Stimulated activated CD8-positive, alpha-beta memory T cell treated with anti-CD3 and anti-CD28 coated beads, Interleukin-2, amount 100 ng/mL, for 48 hours (primary cell): ENCODE data around the gene GUK1.
A peak's percentile ranks its signal among the peaks of the same experiment; 100 is the strongest.
"Not testable (repeated sequence)": the region's sequence is repeated elsewhere in the genome, so short reads cannot be mapped to it uniquely, and the experiment has no call there.

Experiments
- DNase-seq, 2 donors: peaks; one replicate each; pipeline ENCODE4 v3.0.0-alpha.2; 2020; ENCODE audit warnings: low read depth in 2 of 2

Gene GUK1

GRCh38 chr1:228104526-228105269, 35.4 kb upstream of the GUK1 start:
- DNase-seq: no peak

DNA sequence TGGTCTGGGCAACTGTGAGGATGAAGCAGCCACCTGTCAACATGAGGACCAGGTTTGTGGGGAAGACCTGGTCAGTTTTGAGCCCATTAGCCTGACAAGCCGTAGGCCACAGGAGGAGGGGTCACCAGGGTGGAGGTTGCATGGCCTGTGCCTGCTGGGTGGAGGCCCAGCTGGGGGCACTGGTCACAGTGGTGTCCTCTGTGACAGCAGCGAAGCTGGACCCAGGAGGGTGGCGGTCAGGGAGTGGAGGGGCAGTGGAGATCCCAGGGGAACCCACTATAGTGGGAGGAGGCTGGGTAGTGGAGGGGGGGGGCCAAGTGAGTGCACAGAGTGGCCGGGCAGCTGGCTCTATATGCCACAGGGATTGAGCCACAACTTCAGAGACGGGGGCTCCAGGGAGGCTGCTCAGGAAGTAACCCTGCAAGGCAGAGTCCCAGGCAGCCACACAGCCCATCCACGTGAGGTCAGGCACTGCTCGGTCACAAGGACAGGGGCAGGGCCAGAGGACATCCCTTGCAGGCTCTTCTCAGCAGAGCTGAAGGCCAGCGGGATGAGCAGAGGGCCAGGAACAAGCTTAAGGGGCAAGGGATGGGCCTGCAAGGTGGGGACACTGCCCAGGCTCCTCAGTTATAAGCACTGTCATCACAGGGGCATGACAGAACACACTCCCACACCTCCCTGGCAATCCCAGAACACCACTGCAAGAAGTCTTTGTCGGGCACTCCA, 34.6 kb upstream of the GUK1 start:
- DNase-seq: no peak

DNA sequence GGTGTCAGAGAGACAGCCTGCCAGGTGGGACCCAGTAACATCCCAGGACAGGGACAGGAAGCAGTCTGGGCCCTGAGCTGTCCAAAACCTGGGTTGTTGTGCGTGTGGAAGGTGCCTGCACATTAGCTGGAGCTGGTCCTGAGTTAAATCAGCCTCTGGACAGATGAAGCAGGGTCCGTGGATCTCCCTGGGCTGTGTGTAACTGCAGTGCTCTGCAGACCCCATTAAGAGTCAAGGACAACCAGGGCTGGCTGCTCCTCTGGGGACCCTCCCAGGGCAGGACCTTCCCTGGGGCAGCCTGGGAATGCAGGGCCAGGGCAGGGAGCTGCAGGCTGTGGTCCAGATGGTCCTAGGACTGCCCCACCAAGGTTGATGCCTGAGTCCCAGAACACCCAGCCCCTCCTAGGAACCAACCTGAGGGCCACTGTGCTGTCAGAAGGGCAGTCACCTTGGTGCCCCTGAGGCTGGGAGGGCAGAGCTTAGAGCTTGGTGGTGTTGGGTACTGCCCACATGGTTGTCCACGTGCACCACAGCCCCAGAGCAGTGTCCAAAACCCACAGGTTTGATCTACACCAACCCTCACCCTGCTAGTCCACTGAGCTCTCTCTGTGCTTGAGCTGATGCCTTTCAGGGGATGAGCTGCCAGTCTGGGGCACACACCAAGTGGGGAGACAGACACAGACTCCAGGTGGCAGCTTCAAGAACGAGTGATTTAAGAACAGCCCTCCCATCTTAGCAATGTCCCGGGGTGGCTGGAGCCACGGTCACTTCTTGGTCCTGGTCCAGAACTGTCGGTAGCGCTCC, 33.9 kb upstream of the GUK1 start:
- DNase-seq: no peak

- DNase-seq: no peak
Observed at GRCh38 chr1:228106800-228107054, 33.4 kb upstream of the GUK1 start.

DNA sequence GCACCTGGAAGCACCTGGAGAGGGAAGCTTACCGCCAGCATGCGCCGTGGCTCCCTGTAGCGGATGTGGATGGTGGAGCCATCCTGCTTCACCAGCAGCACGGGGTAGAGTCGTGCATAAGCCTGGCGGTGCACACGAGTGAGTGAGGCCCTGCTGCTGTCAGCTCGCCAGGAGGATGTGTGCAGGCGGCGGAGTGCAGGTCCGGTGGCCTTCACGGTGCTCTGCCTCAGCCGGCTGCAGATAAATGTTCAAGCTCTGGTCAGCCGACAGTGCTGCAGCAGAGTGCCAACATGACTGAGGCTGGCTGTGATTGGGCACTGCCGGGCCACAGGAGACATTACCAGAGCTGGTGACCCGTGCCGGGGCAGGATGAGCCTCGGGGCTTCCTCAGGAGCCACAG, 32.4 kb upstream of the GUK1 start:
- DNase-seq: no peak

GRCh38 chr1:228108055-228108690, 31.9 kb upstream of the GUK1 start:
- no peak for DNase-seq

GRCh38 chr1:228108742-228109072, 31.4 kb upstream of the GUK1 start:
- DNase-seq: no peak

DNA sequence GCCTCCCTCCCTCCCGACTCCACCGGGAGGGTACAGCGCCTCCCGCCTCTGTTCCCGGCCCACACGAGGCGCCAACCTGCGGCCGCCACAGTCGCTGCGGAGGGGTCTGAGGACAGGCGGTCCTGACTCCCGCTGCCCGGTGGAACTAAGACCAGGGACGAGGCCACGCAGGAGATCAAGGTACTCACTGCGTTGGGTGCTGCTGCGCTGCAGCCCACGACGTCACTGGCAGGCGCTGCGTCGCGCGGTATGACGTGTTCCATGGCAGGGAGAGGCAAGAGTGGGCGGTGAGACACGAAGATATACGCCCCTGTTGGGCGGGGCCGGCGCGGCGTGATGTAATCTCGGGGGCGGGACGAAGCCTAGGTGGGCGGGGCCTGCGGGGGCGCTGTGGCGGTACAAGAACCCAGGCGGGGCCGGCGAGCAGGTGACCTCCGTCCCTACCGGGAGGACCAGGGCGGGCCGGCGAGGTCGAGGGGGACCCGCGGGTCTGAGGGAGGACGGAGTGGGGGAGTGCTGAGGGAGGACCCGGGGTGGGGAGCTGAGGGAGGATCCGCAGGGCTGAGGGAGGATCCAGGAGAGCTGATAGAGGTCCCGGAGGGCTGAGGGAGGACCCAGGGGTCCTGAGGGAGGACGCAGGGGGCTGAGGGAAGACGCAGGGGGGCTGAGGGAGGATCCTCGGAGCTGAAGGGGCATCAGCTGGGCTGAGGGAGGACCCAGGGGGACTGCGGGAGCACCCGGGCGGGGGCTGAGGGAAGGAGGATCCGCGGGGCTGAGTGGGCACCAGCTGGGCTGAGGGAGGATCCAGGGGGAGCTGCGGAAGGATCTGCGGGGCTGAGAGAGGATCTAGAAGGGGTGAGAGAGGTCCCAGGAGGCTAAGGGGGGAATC, 30.8 kb upstream of the GUK1 start, which contains the start of gene MRPL55:
TSS of gene MRPL55 (minus strand) at position 227 of the 889 bp plus-strand sequence. CDS start 1,039 bp downstream, outside the sequence.
- peak; percentile 94 to 99 for DNase-seq

GRCh38 chr1:228109962-228110488, 30.1 kb upstream of the GUK1 start:
- DNase-seq: no peak

DNA sequence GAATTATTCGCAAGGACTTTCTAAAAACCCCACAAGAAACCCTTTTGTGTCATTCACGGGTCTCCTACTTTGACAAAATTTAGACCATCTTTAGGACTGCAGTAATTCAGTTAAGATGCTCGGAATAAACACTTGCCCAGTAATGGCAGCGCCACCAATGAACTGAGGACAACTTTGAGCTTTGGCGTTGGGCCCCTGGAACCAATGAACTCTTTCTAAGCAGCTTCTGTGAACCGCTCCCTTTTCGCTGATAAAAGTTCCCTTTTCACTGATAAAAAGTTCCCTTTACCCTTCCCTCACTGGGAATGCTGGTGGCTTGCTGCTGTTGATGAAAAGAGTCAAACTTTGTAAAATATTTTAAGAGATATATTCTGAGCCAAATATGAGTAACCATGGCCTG, 29.5 kb upstream of the GUK1 start:
- DNase-seq: no peak

- DNase-seq: not testable (repeated sequence)
Observed at GRCh38 chr1:228111315-228111714, 28.8 kb upstream of the GUK1 start.

DNA sequence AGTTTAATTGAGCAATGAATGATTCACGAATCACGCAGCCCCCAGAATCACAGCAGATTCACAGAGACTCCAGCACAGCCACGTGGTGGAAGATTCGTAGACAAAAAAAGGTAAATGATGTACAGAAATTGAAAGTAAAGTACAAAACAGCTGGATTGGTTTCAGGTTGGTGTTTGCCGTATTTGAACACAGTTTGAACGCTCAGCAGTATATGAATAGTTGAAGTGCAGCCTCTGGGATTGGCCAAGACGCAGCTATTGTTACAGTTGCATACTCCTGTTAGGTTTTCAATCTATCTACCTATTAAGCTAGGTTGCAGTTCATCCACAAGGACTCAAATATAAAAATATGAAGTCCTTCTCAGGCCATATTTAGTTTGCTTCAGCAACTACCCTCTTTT, 27.9 kb upstream of the GUK1 start:
- no peak for DNase-seq

- no peak for DNase-seq
Observed at GRCh38 chr1:228112617-228113016, 27.5 kb upstream of the GUK1 start.

- DNase-seq: no peak
Observed at GRCh38 chr1:228114827-228115226, 25.3 kb upstream of the GUK1 start.

DNA sequence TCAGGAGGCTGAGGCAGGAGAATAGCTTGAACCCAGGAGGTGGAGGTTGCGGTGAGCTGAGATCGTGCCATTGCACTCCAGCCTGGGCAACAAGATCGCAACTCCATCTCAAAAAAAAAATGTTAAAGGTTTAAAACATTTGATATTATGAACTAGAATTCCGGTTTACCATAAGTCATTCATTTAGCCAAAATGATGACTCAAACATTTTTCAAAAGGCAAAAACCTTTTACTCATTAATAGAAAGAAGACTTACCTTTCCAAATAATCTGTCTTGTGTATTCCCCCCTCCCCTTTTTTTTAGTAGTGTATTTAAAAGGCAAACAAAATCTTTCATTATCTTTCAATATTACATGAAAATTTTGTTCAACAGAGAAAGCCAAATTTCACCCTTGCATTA, 22.7 kb upstream of the GUK1 start:
- DNase-seq: no peak

DNA sequence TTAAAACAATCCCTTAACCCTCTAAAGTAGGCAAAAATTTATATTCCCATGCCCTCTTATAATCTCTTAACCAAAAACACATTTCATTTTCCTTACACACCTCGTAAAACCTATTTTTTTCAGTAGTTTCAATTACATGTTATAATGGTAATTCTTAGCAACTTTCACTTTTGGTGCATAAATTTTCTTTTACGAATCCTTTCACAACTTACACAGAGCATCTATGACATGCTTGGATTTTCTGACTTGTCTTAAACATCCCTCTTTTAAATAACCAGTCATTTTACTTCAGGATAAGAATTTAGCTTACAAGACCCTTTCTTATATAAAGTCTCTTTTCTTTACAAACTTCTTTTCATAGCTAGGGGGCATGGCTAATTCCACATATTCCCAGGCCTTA, 22.0 kb upstream of the GUK1 start:
- DNase-seq: no peak

GRCh38 chr1:228120351-228120750, 19.7 kb upstream of the GUK1 start:
- no peak for DNase-seq

DNA sequence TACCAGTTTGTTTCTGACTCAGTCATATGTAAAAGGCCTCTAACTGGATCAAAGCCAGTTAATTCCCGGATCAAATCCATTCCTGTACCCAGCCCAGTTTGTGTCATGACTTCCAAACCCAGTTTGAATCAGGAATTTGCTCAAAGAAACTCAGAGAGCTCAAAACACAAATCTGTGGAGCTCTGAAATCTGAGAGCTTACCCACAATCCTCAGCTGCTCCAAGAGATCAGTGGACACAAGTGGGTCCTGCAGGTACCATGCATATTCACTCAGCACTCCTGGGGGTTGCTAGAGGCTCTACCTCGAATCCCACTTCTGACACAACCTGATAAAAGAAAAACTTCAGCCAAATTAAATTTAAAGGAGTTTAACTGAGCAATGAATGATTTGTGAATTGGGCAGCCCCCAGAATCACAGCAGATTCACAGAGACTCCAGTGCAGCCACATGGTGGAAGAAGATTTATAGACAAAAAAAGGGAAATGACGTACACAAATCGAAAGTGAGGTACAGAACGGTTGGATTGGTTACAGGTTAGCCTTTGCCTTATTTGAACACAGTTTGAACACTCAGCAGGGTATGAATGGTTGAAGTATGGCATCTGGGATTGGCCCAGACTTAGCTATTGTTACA, 19.1 kb upstream of the GUK1 start:
- DNase-seq: no peak

GRCh38 chr1:228122921-228123441, 17.1 kb upstream of the GUK1 start:
- DNase-seq: no peak

- DNase-seq: no peak
Observed at GRCh38 chr1:228123505-228123904, 16.6 kb upstream of the GUK1 start.
